SU-DHL-6 (cell line): ENCODE data around the gene ZNF284.

ENCODE experiments used
- EZH2phosphoT487 ChIP-seq: fragments of 200-600 bp; sonication (generic), shearing (Covaris generic); conservative IDR thresholded peaks from 2 replicates; pipeline ENCODE4 v1.6.1; 2018; ENCODE audit warnings: mild to moderate bottlenecking, antibody characterized with exemption, low read length, moderate library complexity, mixed read lengths
- TF ChIP-seq, protein P1 (sequence below): fragments of 200-600 bp; sonication (generic); IDR thresholded peaks from one replicate; pipeline ENCODE4 v1.5.1; 2017; ENCODE audit warnings: antibody characterized with exemption, mild to moderate bottlenecking, low read length, moderate library complexity; ENCODE audit not compliant: insufficient read depth, poor library complexity, severe bottlenecking

DNA sequence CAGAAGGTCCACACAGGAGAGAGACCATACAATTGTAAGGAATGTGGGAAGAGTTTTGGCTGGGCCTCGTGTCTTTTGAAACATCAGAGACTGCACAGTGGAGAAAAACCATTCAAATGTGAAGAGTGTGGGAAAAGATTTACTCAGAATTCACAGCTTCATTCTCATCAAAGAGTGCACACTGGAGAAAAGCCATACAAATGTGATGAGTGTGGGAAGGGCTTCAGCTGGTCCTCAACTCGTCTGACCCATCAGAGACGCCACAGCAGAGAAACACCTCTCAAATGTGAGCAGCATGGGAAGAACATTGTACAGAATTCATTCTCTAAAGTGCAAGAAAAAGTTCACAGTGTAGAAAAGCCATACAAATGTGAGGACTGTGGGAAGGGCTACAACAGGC is 35.8 kb downstream of the ZNF284 start:
- TF ChIP-seq, protein P1, sequence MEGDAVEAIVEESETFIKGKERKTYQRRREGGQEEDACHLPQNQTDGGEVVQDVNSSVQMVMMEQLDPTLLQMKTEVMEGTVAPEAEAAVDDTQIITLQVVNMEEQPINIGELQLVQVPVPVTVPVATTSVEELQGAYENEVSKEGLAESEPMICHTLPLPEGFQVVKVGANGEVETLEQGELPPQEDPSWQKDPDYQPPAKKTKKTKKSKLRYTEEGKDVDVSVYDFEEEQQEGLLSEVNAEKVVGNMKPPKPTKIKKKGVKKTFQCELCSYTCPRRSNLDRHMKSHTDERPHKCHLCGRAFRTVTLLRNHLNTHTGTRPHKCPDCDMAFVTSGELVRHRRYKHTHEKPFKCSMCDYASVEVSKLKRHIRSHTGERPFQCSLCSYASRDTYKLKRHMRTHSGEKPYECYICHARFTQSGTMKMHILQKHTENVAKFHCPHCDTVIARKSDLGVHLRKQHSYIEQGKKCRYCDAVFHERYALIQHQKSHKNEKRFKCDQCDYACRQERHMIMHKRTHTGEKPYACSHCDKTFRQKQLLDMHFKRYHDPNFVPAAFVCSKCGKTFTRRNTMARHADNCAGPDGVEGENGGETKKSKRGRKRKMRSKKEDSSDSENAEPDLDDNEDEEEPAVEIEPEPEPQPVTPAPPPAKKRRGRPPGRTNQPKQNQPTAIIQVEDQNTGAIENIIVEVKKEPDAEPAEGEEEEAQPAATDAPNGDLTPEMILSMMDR = no peak
- TF ChIP-seq EZH2phosphoT487 = no peak
